ENCODE measurements around the gene MRPS14.
A peak's percentile ranks its signal among the peaks of the same experiment; 100 is the strongest.

MRPS14 gene

GRCh38 chr1:175019524-175019923 lies 3.7 kb downstream of the MRPS14 start:
- DNase-seq (ENCODE audit: low spot score): no peak

GRCh38 chr1:175015243-175015642 lies 8.0 kb downstream of the MRPS14 start:
- no peak for DNase-seq (ENCODE audit: low spot score)

DNA sequence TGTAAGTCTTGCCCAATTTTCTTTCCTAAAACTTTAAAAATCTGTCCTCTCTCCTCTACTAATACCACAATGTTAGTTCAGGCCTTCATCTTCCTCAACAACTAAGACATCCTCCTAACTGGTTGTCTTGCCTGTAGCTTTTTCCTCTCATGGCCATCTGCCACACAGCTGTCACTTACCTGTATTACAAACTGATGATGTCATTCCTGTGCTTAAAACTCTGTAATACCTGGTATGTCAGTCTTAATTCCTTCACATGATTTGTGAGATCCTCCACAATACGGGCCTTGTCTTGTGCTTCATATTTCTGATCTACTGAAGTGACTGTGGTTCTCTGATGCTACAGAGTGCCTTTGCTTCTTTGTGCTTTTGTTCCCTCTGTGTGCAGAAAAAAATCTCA lies 9.8 kb downstream of the MRPS14 start:
- DNase-seq (ENCODE audit: low spot score): no peak

GRCh38 chr1:175009532-175009931 lies 13.7 kb downstream of the MRPS14 start:
- no peak for DNase-seq (ENCODE audit: low spot score)

DNA sequence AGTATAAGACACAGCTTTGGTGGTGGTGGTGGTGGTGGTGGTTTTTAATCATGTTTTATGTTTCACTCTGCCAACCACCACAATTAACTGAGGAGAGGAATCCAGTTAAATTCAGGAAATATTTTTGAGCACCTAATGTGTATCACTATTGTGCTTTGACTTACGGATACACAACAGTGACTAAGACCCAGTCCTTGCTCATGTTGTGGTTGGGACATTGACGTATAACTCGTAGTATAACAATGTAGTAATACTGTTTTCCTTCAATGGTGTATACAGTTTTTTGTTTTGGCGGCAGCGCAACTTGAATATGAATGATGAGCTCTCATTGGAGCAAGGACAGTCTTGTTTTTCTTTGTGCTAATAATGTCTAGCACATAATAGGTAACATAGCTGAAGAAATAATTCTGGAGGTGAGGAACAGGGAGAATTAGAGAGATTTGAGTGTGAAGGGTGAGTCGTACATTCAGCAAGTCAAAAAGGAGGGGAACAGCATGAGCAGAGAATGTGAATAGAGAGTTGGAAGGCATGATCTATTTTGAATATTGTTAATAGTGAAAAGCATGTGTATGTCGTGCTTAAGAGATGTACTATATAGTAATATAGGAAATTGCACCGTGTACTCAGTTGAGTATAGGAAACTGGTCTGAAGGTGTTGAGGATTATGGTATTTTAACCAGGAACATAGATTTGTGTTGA lies 18.0 kb downstream of the MRPS14 start:
- no peak for DNase-seq (ENCODE audit: low spot score)

- no peak for DNase-seq (ENCODE audit: low spot score)
Measured at GRCh38 chr1:175003521-175003920, 19.7 kb downstream of the MRPS14 start.

DNA sequence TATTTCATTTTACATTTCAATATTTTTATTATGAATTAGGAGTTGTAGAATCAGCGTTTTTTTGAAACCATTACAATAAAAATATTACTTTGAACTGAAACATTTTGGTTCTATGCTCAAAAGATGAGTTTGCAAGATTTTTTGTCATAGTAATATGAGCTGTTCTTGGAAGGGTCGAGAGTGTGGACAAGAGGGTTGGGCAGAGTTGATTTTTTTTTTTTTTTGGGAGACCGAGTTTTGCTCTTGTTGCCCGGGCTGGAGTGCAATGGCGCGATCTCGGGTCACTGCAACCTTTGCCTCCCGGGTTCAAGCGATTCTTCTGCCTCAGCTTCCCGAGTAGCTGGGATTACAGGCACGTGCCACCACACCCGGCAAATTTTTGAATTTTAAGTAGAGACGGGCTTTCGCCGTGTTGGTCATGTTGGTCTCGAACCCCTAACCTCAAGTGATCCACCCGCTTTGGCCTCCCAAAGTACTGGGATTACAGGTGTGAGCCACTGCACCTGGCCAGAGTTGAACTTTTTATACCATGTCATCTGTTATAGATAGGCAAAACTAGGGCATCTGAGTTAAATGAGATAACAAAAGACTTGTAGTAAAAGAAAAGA lies 20.2 kb downstream of the MRPS14 start:
- no peak for DNase-seq (ENCODE audit: low spot score)

DNA sequence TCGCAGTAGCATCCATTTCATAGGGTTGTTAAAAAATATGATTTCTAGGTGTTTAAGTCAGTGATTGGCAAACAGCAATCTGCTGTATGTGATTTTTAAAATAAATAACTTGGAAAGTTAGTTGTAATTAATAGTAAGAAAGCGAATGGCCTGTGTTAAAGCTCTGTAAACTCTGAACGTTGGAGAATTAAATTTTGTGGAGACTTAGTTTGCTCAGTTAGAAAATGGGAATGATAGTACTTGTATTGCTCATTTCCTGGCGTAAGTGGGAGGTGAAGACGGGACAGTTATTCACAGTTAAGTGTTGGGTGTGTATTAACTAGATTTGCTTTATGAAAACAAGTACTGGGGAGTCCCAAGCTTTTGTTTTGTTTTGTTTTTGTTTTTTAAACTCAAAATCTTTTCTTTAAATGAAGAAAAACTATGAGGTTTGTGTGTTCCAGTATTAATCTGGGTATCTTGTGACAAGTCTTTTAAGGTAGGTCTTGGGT lies 22.5 kb downstream of the MRPS14 start:
- DNase-seq (ENCODE audit: low spot score): peak; percentile 45

DNA sequence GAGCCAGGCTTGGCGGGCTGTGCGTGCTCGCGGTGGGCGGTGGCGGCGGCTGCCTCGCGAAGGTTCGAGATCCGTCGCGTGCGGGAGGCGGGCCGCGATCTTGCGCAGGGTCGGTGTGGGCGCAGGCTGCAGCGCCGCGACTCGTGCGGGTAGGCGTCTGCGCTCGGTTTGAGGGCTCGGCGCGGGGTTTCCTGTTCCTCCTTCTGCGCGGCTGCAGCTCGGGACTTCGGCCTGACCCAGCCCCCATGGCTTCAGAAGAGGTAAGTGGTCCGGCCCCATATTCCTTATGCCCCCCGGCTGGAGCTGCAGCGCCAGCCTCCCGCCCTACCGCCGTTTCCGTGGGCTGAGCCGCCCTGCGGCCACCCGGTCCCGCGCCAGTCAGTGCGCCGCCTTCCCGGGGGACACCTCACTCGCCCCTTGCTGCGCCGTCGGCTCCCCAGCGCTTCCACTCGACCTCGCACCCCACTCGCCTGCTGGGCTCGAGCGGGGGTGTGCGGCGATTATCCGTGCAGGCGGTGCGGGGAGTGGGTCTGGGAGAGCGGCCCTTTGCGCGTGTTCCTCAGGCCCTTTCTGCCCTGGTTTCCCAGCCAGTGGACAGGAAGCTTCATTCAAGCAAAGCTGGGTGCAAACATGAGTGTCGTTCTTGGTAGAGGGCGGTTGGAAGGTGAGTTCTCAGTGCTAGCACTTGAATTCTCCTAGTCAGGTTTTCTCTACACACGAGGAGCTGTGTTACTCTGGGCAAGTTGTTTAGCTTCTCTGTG lies 23.1 kb downstream of the MRPS14 start, which contains the start of gene CACYBP:
Gene CACYBP, plus strand, starts transcription at position 12 of the 761 bp plus-strand sequence. Its CDS starts 234 bp downstream, at position 246.
- peak; percentile 28 for DNase-seq (ENCODE audit: low spot score)

DNA sequence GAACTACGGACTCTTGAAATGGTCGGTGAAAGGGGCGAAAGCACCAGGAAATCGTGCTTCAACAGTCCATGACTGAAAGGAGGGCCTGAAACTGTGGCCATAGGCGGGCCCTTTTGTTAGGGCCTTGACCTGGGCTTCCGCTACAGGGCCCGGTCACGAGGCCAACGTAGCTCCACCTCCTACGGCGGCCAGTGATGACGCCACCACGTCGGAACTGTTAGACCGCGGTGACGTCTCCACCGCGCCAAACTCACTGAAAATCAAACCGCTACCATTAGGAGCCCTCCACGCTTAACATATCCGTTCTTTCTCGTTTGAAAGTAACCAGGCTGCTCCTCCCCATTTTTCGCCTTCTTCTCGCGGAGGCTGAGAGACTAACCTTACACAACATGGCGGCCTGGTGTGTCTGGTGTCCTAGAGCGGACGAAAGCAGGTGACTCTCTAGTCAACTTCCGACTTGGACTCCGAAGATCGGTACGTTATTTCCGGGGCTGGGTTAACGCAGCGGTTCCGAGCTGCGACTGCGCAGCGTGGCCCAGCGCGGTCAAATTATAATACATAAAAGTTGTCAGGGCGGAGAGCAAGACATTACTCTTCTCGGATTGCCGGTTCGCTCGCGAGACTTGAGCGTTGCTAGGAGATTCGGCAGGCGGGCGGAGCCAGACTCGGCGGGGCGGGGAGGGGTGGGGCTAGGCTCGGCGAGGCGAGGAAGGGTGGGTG lies 23.8 kb downstream of the MRPS14 start:
- peak; percentile 98 for DNase-seq (ENCODE audit: low spot score)

GRCh38 chr1:174998569-174999215 lies 24.5 kb downstream of the MRPS14 start:
- peak; percentile 64 for DNase-seq (ENCODE audit: low spot score)

DNA sequence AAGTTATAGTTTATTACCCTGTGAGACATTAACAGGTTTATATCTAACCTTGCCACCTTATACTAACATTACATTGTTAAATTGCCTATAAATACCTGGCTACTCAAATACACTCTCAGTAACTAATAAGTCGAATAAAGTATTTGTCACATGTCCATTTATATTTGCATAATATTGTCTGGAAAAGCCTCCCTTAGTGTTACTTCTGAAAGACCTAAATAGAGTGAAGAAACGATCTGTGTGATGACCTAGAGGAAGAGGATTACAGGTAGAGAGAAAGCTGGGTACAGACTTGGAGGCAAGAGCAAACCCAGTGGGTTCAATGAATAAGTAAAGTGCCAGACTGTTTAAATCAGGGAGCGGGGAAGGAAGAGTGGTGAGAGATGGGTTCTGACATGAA lies 26.2 kb downstream of the MRPS14 start:
- no peak for DNase-seq (ENCODE audit: low spot score)

- DNase-seq (ENCODE audit: low spot score): no peak
Measured at GRCh38 chr1:174996476-174996875, 26.7 kb downstream of the MRPS14 start.

- DNase-seq (ENCODE audit: low spot score): no peak
Measured at GRCh38 chr1:174995916-174996315, 27.3 kb downstream of the MRPS14 start.

DNA sequence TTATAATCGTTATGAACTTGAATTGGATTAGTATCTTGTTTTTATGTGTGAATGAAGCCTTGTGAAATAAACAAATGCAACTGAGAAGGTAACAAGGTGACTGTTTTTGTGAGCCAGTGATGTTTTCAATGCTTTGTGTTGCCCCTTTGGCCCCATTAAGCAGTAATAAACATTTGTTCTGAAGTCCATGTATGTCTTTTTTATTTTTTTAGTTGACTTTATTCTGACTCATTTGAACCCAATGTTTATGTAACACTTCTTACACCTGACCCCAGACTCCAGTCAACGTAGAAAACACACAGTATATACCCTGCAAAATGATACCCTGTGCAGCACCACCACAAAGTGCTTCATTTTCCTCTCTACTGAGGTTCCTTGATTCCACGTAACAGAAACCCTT lies 28.1 kb downstream of the MRPS14 start:
- DNase-seq (ENCODE audit: low spot score): no peak

- no peak for DNase-seq (ENCODE audit: low spot score)
Measured at GRCh38 chr1:174991473-174991872, 31.8 kb downstream of the MRPS14 start.

DNA sequence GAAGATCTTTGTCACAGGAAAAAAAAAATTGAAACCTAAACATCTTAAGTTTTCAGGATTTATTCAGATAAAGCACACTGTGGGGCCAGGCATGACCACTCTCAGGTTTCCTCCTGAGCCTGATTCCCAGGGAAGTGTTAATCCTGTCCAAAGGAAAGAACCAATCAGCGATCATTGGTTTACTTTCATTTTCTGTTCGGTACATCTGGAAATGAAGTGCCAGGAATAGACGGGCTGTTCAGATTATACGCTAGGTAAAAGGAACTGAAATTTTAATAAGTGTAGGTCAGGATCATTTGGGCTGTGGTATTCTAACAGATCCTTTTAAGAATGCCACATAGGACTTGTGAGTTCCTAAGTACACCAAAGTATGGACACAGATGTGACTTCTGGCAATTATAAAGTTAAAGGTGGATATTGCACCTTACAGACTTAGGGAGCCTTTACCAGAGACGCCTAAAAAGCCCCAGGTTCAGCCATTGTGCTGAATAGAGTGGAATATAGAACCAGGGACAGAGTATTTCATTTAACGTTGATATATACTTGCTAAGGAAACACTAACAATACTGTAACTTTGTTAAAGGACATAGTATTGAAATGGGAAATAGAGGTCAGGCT lies 32.7 kb downstream of the MRPS14 start:
- DNase-seq (ENCODE audit: low spot score): no peak

- no peak for DNase-seq (ENCODE audit: low spot score)
Measured at GRCh38 chr1:174989536-174990220, 33.5 kb downstream of the MRPS14 start.

GRCh38 chr1:174988986-174989385 lies 34.2 kb downstream of the MRPS14 start:
- no peak for DNase-seq (ENCODE audit: low spot score)

DNA sequence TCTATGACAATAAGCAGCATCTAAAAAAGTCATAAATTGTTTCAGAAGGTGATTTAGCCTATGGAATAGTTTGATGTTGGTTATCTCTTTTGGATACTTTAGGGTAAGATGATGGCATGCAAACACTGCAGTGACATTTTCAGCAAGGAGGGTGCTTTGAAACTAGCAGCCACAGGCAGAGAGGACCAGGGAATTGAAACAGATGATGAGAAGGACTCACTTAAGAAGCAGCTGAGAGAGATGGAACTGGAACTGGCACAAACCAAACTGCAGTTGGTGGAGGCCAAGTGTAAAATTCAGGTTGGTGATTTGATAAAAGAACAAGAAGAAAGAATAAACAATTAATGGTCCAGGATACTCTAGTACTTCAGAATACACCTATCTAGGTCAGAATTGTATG lies 34.7 kb downstream of the MRPS14 start:
- DNase-seq (ENCODE audit: low spot score): no peak

DNA sequence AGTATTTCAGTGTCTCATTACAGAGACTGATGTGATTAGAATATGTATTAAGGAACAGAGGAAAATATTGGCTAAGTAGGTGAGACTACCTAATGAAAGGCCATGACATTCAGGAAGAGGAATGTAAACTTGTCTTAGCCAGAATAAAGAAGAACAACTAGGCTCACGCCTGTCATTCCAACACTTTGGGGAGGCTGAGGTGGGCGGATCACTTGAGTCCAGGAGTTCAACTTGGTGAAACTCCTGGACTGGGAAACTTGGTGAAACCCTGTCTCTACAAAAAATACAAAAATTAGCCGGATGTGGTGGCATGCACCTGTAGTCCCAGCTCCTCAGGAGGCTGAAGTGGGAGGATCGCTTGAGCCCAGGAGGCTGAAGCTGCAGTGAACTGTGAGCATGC lies 38.3 kb downstream of the MRPS14 start:
- DNase-seq (ENCODE audit: low spot score): no peak
